ENCODE data around the gene ZNF592.

The ZNF592 gene

DNA sequence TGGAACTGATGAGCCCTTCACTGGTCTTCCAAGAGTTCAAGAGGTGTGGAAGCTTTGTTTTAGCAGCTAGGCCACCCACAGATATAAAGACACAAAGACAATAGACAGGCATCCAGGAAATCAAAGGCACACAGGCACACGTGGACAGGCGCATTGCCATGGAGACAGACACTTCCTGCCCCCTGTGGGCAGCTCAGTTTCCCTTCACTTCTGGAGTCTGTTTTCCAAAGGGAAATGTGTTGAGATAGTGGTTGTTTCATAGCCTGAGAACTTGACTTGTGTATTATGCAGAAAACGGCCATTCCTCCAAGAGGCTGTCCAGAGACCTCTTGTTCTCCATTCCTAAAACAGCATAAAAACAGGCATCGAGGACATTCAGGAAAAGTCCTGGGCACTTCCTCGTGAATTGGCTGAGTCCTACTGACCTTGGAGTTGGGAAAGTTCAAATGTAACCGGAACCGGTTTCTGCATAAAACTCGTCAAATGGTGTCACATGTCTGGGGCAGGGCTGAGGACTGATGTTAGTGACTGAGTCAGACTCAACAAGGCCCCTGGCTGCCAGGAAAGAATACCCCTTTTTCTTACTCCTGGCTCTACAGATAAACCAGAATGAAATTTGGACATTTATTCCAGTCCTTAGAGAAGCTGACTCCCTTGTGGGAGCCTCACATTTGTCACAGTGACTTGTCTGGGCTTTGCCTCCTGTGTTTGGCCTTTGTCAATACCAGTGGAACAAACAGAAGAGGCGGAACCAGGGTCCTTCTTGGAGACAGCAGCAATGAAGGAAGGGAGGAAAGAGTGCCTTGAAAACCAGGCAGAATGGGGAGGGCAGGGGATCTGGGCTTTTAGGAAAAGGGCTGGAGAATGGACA is 70.1 kb downstream of the ZNF592 start:
- peak overlapping the region; percentile 60 for H2AFZ ChIP-seq
- H3K79me2 ChIP-seq = no peaks in the 10 kb centered on the region
- peak overlapping the region; percentile 86 for H3K27ac ChIP-seq
- H3K9ac ChIP-seq = no peak overlapping the region
- peak overlapping the region; percentile 57 for H3K4me2 ChIP-seq (ENCODE audit: low read length)
- peaks cover 11% of the 10 kb centered on the region for H3K4me1 ChIP-seq
- TF ChIP-seq, protein P1, sequence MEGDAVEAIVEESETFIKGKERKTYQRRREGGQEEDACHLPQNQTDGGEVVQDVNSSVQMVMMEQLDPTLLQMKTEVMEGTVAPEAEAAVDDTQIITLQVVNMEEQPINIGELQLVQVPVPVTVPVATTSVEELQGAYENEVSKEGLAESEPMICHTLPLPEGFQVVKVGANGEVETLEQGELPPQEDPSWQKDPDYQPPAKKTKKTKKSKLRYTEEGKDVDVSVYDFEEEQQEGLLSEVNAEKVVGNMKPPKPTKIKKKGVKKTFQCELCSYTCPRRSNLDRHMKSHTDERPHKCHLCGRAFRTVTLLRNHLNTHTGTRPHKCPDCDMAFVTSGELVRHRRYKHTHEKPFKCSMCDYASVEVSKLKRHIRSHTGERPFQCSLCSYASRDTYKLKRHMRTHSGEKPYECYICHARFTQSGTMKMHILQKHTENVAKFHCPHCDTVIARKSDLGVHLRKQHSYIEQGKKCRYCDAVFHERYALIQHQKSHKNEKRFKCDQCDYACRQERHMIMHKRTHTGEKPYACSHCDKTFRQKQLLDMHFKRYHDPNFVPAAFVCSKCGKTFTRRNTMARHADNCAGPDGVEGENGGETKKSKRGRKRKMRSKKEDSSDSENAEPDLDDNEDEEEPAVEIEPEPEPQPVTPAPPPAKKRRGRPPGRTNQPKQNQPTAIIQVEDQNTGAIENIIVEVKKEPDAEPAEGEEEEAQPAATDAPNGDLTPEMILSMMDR (IDR thresholded peaks at IDR 0.05) = no peak
- H3K27me3 ChIP-seq (ENCODE audit: control insufficient read depth, insufficient read depth, low read length) = no peaks in the 10 kb centered on the region
- H3K9me3 ChIP-seq (ENCODE audit: control insufficient read depth, low read length) = no peaks in the 10 kb centered on the region
- H3K36me3 ChIP-seq (ENCODE audit: control insufficient read depth, insufficient read depth, low read length) = no peaks in the 10 kb centered on the region
- peak overlapping the region; percentile 11 for H3K4me3 ChIP-seq (ENCODE audit: low read depth, low read length)

DNA sequence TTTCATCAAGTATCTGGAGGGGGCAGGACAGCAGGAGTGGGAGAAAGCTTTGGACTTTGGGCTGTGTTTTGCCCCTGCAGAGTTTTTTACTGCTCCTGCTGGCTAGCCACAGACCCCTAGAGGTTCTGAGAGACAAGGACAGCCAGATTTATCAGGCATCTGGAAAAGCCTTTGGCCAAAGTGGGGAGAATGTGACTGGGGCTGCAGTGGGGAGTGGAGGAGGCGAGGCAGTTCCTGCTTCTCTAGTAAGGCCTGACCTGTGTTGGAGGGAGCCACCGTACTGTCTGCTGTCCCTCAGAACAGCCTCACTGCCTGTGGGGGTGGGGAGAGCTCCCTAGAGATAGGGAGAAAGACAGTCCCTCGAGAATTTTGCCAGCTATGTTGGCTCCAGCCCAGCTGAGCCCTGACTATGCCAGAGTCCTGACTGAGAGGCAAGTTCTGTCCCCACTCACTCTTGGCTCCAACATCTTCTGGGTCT is 70.9 kb downstream of the ZNF592 start:
- H2AFZ ChIP-seq = no peak overlapping the region
- TF ChIP-seq, protein P1 (IDR thresholded peaks at IDR 0.05) = no peak
- peaks cover 11% of the 10 kb centered on the region for H3K4me1 ChIP-seq
- H3K27me3 ChIP-seq (ENCODE audit: control insufficient read depth, insufficient read depth, low read length) = no peaks in the 10 kb centered on the region
- H3K4me3 ChIP-seq (ENCODE audit: low read depth, low read length) = no peak overlapping the region
- H3K36me3 ChIP-seq (ENCODE audit: control insufficient read depth, insufficient read depth, low read length) = no peaks in the 10 kb centered on the region
- H3K9me3 ChIP-seq (ENCODE audit: control insufficient read depth, low read length) = no peaks in the 10 kb centered on the region
- no peak overlapping the region for H3K4me2 ChIP-seq (ENCODE audit: low read length)
- H3K79me2 ChIP-seq = no peaks in the 10 kb centered on the region
- no peak overlapping the region for H3K9ac ChIP-seq
- H3K27ac ChIP-seq = peak overlapping the region; percentile 86

DNA sequence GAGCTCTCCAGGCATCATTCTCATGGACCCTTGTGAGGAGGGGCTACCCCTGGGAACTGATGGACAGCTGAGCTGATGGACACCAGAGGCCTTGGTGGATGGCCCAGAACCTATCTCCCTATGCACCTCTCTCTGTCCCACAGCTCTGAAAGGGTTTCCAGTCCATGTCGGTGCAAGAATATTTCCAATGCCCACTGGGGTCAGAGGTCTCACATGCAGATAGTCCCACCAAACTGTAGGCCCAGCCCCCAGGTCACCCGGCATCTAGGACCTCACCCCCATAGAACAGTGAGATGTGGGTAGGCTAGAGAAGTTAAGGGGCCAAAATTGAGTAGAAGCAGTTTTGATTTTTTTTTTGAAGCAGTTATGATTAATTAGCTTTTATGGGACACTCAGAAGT is 71.4 kb downstream of the ZNF592 start:
- Histone ChIP-seq H3K36me3 (ENCODE audit: control insufficient read depth, insufficient read depth, low read length) (no peaks in the 10 kb centered on the region), H3K27ac (no peak overlapping the region), H3K4me1 (peaks cover 11% of the 10 kb centered on the region), H3K9me3 (ENCODE audit: control insufficient read depth, low read length) (no peaks in the 10 kb centered on the region), H2AFZ (no peak overlapping the region), H3K27me3 (ENCODE audit: control insufficient read depth, insufficient read depth, low read length) (no peaks in the 10 kb centered on the region), H3K79me2 (no peaks in the 10 kb centered on the region), H3K9ac (no peak overlapping the region), H3K4me3 (ENCODE audit: low read depth, low read length) (no peak overlapping the region), H3K4me2 (ENCODE audit: low read length) (no peak overlapping the region)
- TF ChIP-seq, protein P1 (IDR thresholded peaks at IDR 0.05) = no peak

DNA sequence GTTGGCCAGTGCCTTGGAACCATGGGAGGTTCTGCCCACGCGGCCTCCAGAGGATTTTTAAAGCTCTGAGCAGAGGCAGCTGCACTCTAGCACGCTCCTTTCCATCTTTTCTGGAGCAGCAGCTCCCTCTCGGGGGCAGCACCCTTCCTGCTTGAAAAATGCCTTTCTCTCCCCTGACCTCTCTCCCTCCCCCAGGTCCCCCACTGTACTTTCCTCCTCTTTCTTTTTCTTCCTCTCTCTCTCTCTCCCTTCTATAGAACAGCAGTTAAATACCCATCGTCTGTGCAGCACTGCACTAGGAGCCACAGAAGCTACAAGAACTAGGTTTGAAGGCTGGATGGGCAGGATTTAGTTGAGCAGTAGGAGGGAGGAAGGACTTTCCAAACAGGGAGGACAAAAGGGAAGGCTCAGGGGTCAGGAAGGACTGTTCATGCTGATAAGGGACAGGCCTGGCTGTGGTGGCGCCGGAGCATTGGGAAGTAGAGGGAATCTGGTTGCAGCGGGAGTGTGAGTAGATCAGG is 73.2 kb downstream of the ZNF592 start:
- Histone ChIP-seq H3K36me3 (ENCODE audit: control insufficient read depth, insufficient read depth, low read length) (no peaks in the 10 kb centered on the region), H3K79me2 (peaks cover 2% of the 10 kb centered on the region), H3K9me3 (ENCODE audit: control insufficient read depth, low read length) (no peaks in the 10 kb centered on the region), H3K4me2 (ENCODE audit: low read length) (no peak overlapping the region), H3K4me3 (ENCODE audit: low read depth, low read length) (no peak overlapping the region), H2AFZ (no peak overlapping the region), H3K4me1 (peaks cover 11% of the 10 kb centered on the region), H3K27ac (no peak overlapping the region), H3K27me3 (ENCODE audit: control insufficient read depth, insufficient read depth, low read length) (no peaks in the 10 kb centered on the region), H3K9ac (no peak overlapping the region)
- TF ChIP-seq, protein P1 (IDR thresholded peaks at IDR 0.05) = no peak
